ENCODE results near the gene MET. TPM values are rescaled to one million over a fixed set of nuclear protein-coding genes. Genes with fewer than 3 reads are reported as not detected.

Gene MET
- total and polyA plus RNA-seq, 10 of the 15 experiments (the other 5 are each of a cell fraction or from before 2014, with no cell fraction given), result 0.01 to 0.21 TPM; not detected in 8

GRCh38 chr7:116715077-116715476, 43.1 kb downstream of the MET start:
- ChIA-PET CTCF (no interaction called here), RAD21 (ENCODE audit: unreplicated experiment) (no interaction called here), SMC1A (ENCODE audit: uncharacterized antibody, unreplicated experiment) (no interaction called here), POLR2A (no interaction called here)
- H3K4me3 ChIP-seq, result no peak overlapping the region
- H3K27me3 ChIP-seq (replicated peaks in 1 of 2; ENCODE audit: control insufficient read depth in 2 of 2, insufficient read depth in 2 of 2, low read length in 1 of 2), result peaks cover 0 to 2% of the 10 kb centered on the region in 2 experiments; a peak in 1 of 4 replicates
- no peak overlapping the region for H2AFZ ChIP-seq (ENCODE audit: control insufficient read depth, low read depth, low read length)
- TF ChIP-seq POU2F2 (IDR thresholded peaks at IDR 0.05; ENCODE audit: borderline replicate concordance, low read depth, low read length) (no peak), USF1 (IDR thresholded peaks at IDR 0.05; ENCODE audit: borderline replicate concordance, extremely low read length, insufficient read depth, low read depth, low read length) (no peak), IKZF2 (IDR thresholded peaks at IDR 0.05) (no peak), ETV6 (conservative IDR thresholded peaks at IDR 0.05 in 1 of 2, IDR thresholded peaks at IDR 0.05 in 1 of 2; ENCODE audit: borderline replicate concordance in 1 of 2, low read depth in 1 of 2) (no peak), ZNF384 (IDR thresholded peaks at IDR 0.05; ENCODE audit: borderline replicate concordance, low read depth, low read length) (no peak), PAX5 (IDR thresholded peaks at IDR 0.05; ENCODE audit: borderline replicate concordance, low read depth, low read length) (no peak), NFIC (IDR thresholded peaks at IDR 0.05; ENCODE audit: low read depth, low read length) (no peak), ZSCAN29 (IDR thresholded peaks at IDR 0.05) (no peak), FOXK2 (IDR thresholded peaks at IDR 0.05) (no peak), DPF2 (IDR thresholded peaks at IDR 0.05) (no peak), ESRRA (IDR thresholded peaks at IDR 0.05; ENCODE audit: low read length) (no peak), SMAD1 (IDR thresholded peaks at IDR 0.05; ENCODE audit: low read depth, partially characterized antibody) (no peak), TAF1 (IDR thresholded peaks at IDR 0.05; ENCODE audit: borderline replicate concordance, low read depth, low read length) (no peak), JUND (IDR thresholded peaks at IDR 0.05; ENCODE audit: low read depth, low read length) (no peak), YBX1 (IDR thresholded peaks at IDR 0.05) (no peak), YY1 (IDR thresholded peaks at IDR 0.05; ENCODE audit: low read depth, low read length) (no peak), JUNB (IDR thresholded peaks at IDR 0.05) (no peak)
- TF ChIP-seq, protein P1, sequence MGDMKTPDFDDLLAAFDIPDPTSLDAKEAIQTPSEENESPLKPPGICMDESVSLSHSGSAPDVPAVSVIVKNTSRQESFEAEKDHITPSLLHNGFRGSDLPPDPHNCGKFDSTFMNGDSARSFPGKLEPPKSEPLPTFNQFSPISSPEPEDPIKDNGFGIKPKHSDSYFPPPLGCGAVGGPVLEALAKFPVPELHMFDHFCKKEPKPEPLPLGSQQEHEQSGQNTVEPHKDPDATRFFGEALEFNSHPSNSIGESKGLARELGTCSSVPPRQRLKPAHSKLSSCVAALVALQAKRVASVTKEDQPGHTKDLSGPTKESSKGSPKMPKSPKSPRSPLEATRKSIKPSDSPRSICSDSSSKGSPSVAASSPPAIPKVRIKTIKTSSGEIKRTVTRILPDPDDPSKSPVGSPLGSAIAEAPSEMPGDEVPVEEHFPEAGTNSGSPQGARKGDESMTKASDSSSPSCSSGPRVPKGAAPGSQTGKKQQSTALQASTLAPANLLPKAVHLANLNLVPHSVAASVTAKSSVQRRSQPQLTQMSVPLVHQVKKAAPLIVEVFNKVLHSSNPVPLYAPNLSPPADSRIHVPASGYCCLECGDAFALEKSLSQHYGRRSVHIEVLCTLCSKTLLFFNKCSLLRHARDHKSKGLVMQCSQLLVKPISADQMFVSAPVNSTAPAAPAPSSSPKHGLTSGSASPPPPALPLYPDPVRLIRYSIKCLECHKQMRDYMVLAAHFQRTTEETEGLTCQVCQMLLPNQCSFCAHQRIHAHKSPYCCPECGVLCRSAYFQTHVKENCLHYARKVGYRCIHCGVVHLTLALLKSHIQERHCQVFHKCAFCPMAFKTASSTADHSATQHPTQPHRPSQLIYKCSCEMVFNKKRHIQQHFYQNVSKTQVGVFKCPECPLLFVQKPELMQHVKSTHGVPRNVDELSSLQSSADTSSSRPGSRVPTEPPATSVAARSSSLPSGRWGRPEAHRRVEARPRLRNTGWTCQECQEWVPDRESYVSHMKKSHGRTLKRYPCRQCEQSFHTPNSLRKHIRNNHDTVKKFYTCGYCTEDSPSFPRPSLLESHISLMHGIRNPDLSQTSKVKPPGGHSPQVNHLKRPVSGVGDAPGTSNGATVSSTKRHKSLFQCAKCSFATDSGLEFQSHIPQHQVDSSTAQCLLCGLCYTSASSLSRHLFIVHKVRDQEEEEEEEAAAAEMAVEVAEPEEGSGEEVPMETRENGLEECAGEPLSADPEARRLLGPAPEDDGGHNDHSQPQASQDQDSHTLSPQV (IDR thresholded peaks at IDR 0.05), result no peak
- TF ChIP-seq, protein P2, sequence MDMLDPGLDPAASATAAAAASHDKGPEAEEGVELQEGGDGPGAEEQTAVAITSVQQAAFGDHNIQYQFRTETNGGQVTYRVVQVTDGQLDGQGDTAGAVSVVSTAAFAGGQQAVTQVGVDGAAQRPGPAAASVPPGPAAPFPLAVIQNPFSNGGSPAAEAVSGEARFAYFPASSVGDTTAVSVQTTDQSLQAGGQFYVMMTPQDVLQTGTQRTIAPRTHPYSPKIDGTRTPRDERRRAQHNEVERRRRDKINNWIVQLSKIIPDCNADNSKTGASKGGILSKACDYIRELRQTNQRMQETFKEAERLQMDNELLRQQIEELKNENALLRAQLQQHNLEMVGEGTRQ (IDR thresholded peaks at IDR 0.05; ENCODE audit: borderline replicate concordance, low read depth, low read length), result no peak
- H4K20me1 ChIP-seq (ENCODE audit: control insufficient read depth, insufficient read depth), result no peaks in the 10 kb centered on the region
- no TSS peak for BruUV-seq (replicated peaks)
- H3K36me3 ChIP-seq (ENCODE audit: control insufficient read depth in 2 of 2, insufficient read depth in 2 of 2, low read length in 1 of 2), result no peaks in the 10 kb centered on the region
- no peaks in the 10 kb centered on the region for H3K4me1 ChIP-seq (ENCODE audit: control insufficient read depth, insufficient read depth, low read length)
- no peaks in the 10 kb centered on the region for H3K79me2 ChIP-seq (ENCODE audit: control insufficient read depth, insufficient read depth, low read length)
- DNase-seq (ENCODE audit: low read depth, low spot score) (no peak), ATAC-seq (no peak), FAIRE-seq (no peak)
- no peak overlapping the region for H3K9ac ChIP-seq (ENCODE audit: control insufficient read depth, insufficient read depth, low read length)
- H3K9me3 ChIP-seq (replicated peaks; ENCODE audit: control insufficient read depth, insufficient read depth, low read length), result no peaks in the 10 kb centered on the region
- intact Hi-C loops (cut with micrococcal nuclease; ENCODE audit: unreplicated experiment), result no loop called here
- no peak overlapping the region for H3K27ac ChIP-seq (ENCODE audit: control insufficient read depth, insufficient read depth)
- no peak overlapping the region for H3K4me2 ChIP-seq (ENCODE audit: control insufficient read depth, insufficient read depth)
- in situ Hi-C loops (cut with MboI), result no loop called here
